Measurements from ENCODE around the gene PSMC3.

Gene PSMC3

GRCh38 chr11:47377571-47378009, 48.6 kb downstream of the PSMC3 start:
- TF ChIP-seq NFIC (IDR thresholded peaks at IDR 0.05) (no peak), YY1 (IDR thresholded peaks at IDR 0.05; ENCODE audit: low read depth) (no peak), MAX (IDR thresholded peaks at IDR 0.05) (no peak), ZBTB7A (IDR thresholded peaks at IDR 0.05; ENCODE audit: low read depth) (no peak), FOXM1 (IDR thresholded peaks at IDR 0.05; ENCODE audit: borderline replicate concordance, low read depth) (no peak), TEAD4 (IDR thresholded peaks at IDR 0.05) (no peak)

- no peak for TF ChIP-seq ZBTB7A (IDR thresholded peaks at IDR 0.05; ENCODE audit: low read depth)
- no peak for TF ChIP-seq RAD21 (IDR thresholded peaks at IDR 0.05; ENCODE audit: low read depth)
- no peak for TF ChIP-seq USF1 (IDR thresholded peaks at IDR 0.05)
- peak; percentile 26; the same call in 1 of the 2 replicates for TF ChIP-seq EGR1 (IDR thresholded peaks at IDR 0.05)
- TF ChIP-seq CEBPB (IDR thresholded peaks at IDR 0.05): peak; percentile 71
- TF ChIP-seq CREB1 (IDR thresholded peaks at IDR 0.05; ENCODE audit: low read depth): no peak
These were observed 49.5 kb downstream of the PSMC3 start for GRCh38 chr11:47376525-47377371.

GRCh38 chr11:47376107-47376524, 50.1 kb downstream of the PSMC3 start:
- TF ChIP-seq MAX (IDR thresholded peaks at IDR 0.05) (no peak), ZBTB7A (IDR thresholded peaks at IDR 0.05; ENCODE audit: low read depth) (no peak), FOXM1 (IDR thresholded peaks at IDR 0.05; ENCODE audit: borderline replicate concordance, low read depth) (no peak), YY1 (IDR thresholded peaks at IDR 0.05; ENCODE audit: low read depth) (no peak), NFIC (IDR thresholded peaks at IDR 0.05) (no peak), CREB1 (IDR thresholded peaks at IDR 0.05; ENCODE audit: low read depth) (no peak), REST (IDR thresholded peaks at IDR 0.05; ENCODE audit: low read depth) (no peak), EGR1 (IDR thresholded peaks at IDR 0.05) (no peak), TAF1 (IDR thresholded peaks at IDR 0.05; ENCODE audit: low read depth) (no peak), USF1 (IDR thresholded peaks at IDR 0.05) (no peak), EP300 (IDR thresholded peaks at IDR 0.05; ENCODE audit: borderline replicate concordance) (no peak), RAD21 (IDR thresholded peaks at IDR 0.05; ENCODE audit: low read depth) (no peak), CEBPB (IDR thresholded peaks at IDR 0.05) (no peak), TEAD4 (IDR thresholded peaks at IDR 0.05) (no peak), TCF12 (IDR thresholded peaks at IDR 0.05; ENCODE audit: low read depth) (no peak)

GRCh38 chr11:47375546-47376085, 50.6 kb downstream of the PSMC3 start:
- TF ChIP-seq USF1 (IDR thresholded peaks at IDR 0.05): no peak
- no peak for TF ChIP-seq EP300 (IDR thresholded peaks at IDR 0.05; ENCODE audit: borderline replicate concordance)
- TF ChIP-seq TEAD4 (IDR thresholded peaks at IDR 0.05): no peak
- no peak for TF ChIP-seq MAX (IDR thresholded peaks at IDR 0.05)
- TF ChIP-seq YY1 (IDR thresholded peaks at IDR 0.05; ENCODE audit: low read depth): no peak
- TF ChIP-seq TAF1 (IDR thresholded peaks at IDR 0.05; ENCODE audit: low read depth): no peak
- no peak for TF ChIP-seq FOXM1 (IDR thresholded peaks at IDR 0.05; ENCODE audit: borderline replicate concordance, low read depth)
- TF ChIP-seq NFIC (IDR thresholded peaks at IDR 0.05): no peak
- TF ChIP-seq CREB1 (IDR thresholded peaks at IDR 0.05; ENCODE audit: low read depth): no peak
- TF ChIP-seq ZBTB7A (IDR thresholded peaks at IDR 0.05; ENCODE audit: low read depth): no peak
- no peak for TF ChIP-seq REST (IDR thresholded peaks at IDR 0.05; ENCODE audit: low read depth)
- TF ChIP-seq RAD21 (IDR thresholded peaks at IDR 0.05; ENCODE audit: low read depth): no peak
- no peak for TF ChIP-seq EGR1 (IDR thresholded peaks at IDR 0.05)
- no peak for TF ChIP-seq CEBPB (IDR thresholded peaks at IDR 0.05)
- TF ChIP-seq TCF12 (IDR thresholded peaks at IDR 0.05; ENCODE audit: low read depth): no peak

- TF ChIP-seq NFIC (IDR thresholded peaks at IDR 0.05): no peak
- TF ChIP-seq MAX (IDR thresholded peaks at IDR 0.05): no peak
- TF ChIP-seq CREB1 (IDR thresholded peaks at IDR 0.05; ENCODE audit: low read depth): no peak
- TF ChIP-seq REST (IDR thresholded peaks at IDR 0.05; ENCODE audit: low read depth): no peak
- TF ChIP-seq USF1 (IDR thresholded peaks at IDR 0.05): no peak
- no peak for TF ChIP-seq TCF12 (IDR thresholded peaks at IDR 0.05; ENCODE audit: low read depth)
- TF ChIP-seq YY1 (IDR thresholded peaks at IDR 0.05; ENCODE audit: low read depth): no peak
- TF ChIP-seq EGR1 (IDR thresholded peaks at IDR 0.05): no peak
- TF ChIP-seq CEBPB (IDR thresholded peaks at IDR 0.05): no peak
- no peak for TF ChIP-seq EP300 (IDR thresholded peaks at IDR 0.05; ENCODE audit: borderline replicate concordance)
- TF ChIP-seq FOXM1 (IDR thresholded peaks at IDR 0.05; ENCODE audit: borderline replicate concordance, low read depth): no peak
- TF ChIP-seq ZBTB7A (IDR thresholded peaks at IDR 0.05; ENCODE audit: low read depth): no peak
- no peak for TF ChIP-seq TEAD4 (IDR thresholded peaks at IDR 0.05)
- TF ChIP-seq TAF1 (IDR thresholded peaks at IDR 0.05; ENCODE audit: low read depth): no peak
- TF ChIP-seq RAD21 (IDR thresholded peaks at IDR 0.05; ENCODE audit: low read depth): no peak
These were observed 51.2 kb downstream of the PSMC3 start for GRCh38 chr11:47375020-47375419.

All from Ishikawa (cell line).